Endothelial cell of umbilical vein (primary cell): ENCODE results near the gene TOM1L2. TPM values are rescaled to one million over a fixed set of nuclear protein-coding genes. Genes with fewer than 3 reads are reported as not detected.

Experiments used
- BruUV-seq: library from RNA; stranded (reverse); fragments of 400-500 nt; replicated peaks from 2 replicates; lab custom pipeline; 2021; lab: Mats Ljungman, UMichigan
- CTCF ChIA-PET: fragments of 300-600, 350-600 bp; sonication (Branson Sonifier 250); formaldehyde crosslinking; loops from one replicate; lab custom pipeline; 2021; ENCODE audit warnings: antibody characterized with exemption, inconsistent platforms; lab: Charles Lee
- POLR2A ChIA-PET: fragments of 300-600, 350-600 bp; sonication (Branson Sonifier 250); formaldehyde crosslinking; loops from one replicate; lab custom pipeline; 2021; ENCODE audit warnings: antibody characterized with exemption, inconsistent platforms; lab: Charles Lee
- DNase-seq: peaks from one replicate; pipeline ENCODE4 v3.0.0-alpha.2; 2011; ENCODE audit warnings: low read depth, low spot score
- FAIRE-seq: peaks from 2 replicates; lab custom pipeline; 2011; peaks lifted over from hg19 to GRCh38; lab: Jason Lieb, UNC
- H2AFZ ChIP-seq: 2 replicates; pipeline ENCODE4 v1.6.0; 2012; ENCODE audit warnings: low read depth, low read length, control low read depth, inconsistent platforms
- H3K27ac ChIP-seq: 2 replicates; pipeline ENCODE4 v1.5.1; 2011; ENCODE audit warnings: low read depth, mild to moderate bottlenecking, control low read depth, low read length, moderate library complexity; ENCODE audit not compliant: insufficient read depth
- H3K27me3 ChIP-seq, 2 experiments: 2 replicates each; pipeline versions ENCODE4 v1.6.0 to v1.6.1; 2011; ENCODE audit warnings: low read length in 2 of 2, mixed read lengths in 1 of 2; ENCODE audit not compliant: control insufficient read depth in 2 of 2, insufficient read depth in 2 of 2
- H3K36me3 ChIP-seq, 2 experiments: 2 replicates in 1 of 2; 3 replicates in 1 of 2; pipeline ENCODE4 v1.5.1; 2011; ENCODE audit warnings: low read length in 2 of 2, mild to moderate bottlenecking in 1 of 2, moderate library complexity in 1 of 2; ENCODE audit not compliant: control insufficient read depth in 2 of 2, insufficient read depth in 2 of 2; ENCODE audit errors: extremely low read depth in 1 of 2
- H3K4me1 ChIP-seq: 3 replicates; pipeline ENCODE4 v1.5.1; 2011; ENCODE audit warnings: mild to moderate bottlenecking, low read length; ENCODE audit not compliant: control insufficient read depth, insufficient read depth; ENCODE audit errors: extremely low read depth
- H3K4me2 ChIP-seq: 2 replicates; pipeline ENCODE4 v1.6.1; 2011; ENCODE audit warnings: low read length, control low read depth, mixed read lengths; ENCODE audit not compliant: insufficient read depth
- H3K4me3 ChIP-seq, 3 experiments: fragments of 200-600 bp in 1 of 3; sonication (generic), shearing (Covaris generic) in 1 of 3; replicated peaks in 1 of 3; 2 replicates each; pipeline ENCODE4 v1.5.1; 2011 to 2016; ENCODE audit warnings: control low read depth in 3 of 3, low read length in 3 of 3, mild to moderate bottlenecking in 2 of 3, inconsistent platforms in 1 of 3, low read depth in 1 of 3, moderate library complexity in 1 of 3; ENCODE audit not compliant: insufficient read depth in 1 of 3
- H3K79me2 ChIP-seq: 2 replicates; pipeline ENCODE4 v1.6.0; 2012; ENCODE audit warnings: low read length, inconsistent platforms; ENCODE audit not compliant: control insufficient read depth, insufficient read depth
- H3K9ac ChIP-seq: replicated peaks from 2 replicates; pipeline ENCODE3; 2011; ENCODE audit warnings: low read length, control low read depth; ENCODE audit not compliant: insufficient read depth; ENCODE audit errors: extremely low read depth
- H3K9me1 ChIP-seq: replicated peaks from 3 replicates; pipeline ENCODE4 v1.6.0; 2011; ENCODE audit warnings: mild to moderate bottlenecking, low read length; ENCODE audit not compliant: control insufficient read depth, insufficient read depth; ENCODE audit errors: extremely low read depth
- H3K9me3 ChIP-seq: replicated peaks from 2 replicates; pipeline ENCODE4 v1.5.1; 2012; ENCODE audit warnings: low read length, inconsistent platforms; ENCODE audit not compliant: control insufficient read depth, insufficient read depth
- H4K20me1 ChIP-seq: replicated peaks from 2 replicates; pipeline ENCODE3; 2011; ENCODE audit warnings: mild to moderate bottlenecking, low read length; ENCODE audit not compliant: control insufficient read depth, insufficient read depth; ENCODE audit errors: extremely low read depth
- CTCF ChIP-seq, 2 donors: IDR thresholded peaks; 1 replicate in 1 of 2; 2 replicates in 1 of 2; pipeline ENCODE4 v1.5.1; 2011; ENCODE audit warnings: low read length in 2 of 2, mild to moderate bottlenecking in 2 of 2, moderate library complexity in 2 of 2, control low read depth in 1 of 2, inconsistent platforms in 1 of 2, low read depth in 1 of 2; ENCODE audit not compliant: insufficient read depth in 1 of 2; ENCODE audit errors: extremely low read depth in 1 of 2
- EZH2 ChIP-seq: IDR thresholded peaks from 2 replicates; pipeline ENCODE4 v1.6.1; 2012; ENCODE audit warnings: borderline replicate concordance, low read depth, mild to moderate bottlenecking, moderate library complexity, low read length, inconsistent platforms; ENCODE audit not compliant: severe bottlenecking
- FOS ChIP-seq: IDR thresholded peaks from 2 replicates; pipeline ENCODE4 v1.6.1; 2011; ENCODE audit warnings: mild to moderate bottlenecking, low read length, moderate library complexity, borderline replicate concordance; ENCODE audit not compliant: insufficient read depth
- GATA2 ChIP-seq: IDR thresholded peaks from 2 replicates; pipeline ENCODE4 v1.7.0; 2011; ENCODE audit warnings: low read depth, mild to moderate bottlenecking, moderate library complexity, mixed read lengths, low read length; ENCODE audit not compliant: insufficient read length, insufficient read depth
- JUN ChIP-seq: IDR thresholded peaks from 2 replicates; pipeline ENCODE4 v1.6.1; 2011; ENCODE audit warnings: borderline replicate concordance, low read depth; ENCODE audit not compliant: insufficient read length, insufficient read depth
- MAX ChIP-seq: IDR thresholded peaks from 2 replicates; pipeline ENCODE4 v1.6.1; 2011; ENCODE audit not compliant: insufficient read depth, insufficient read length
- MYC ChIP-seq: IDR thresholded peaks from one replicate; pipeline ENCODE4 v1.6.1; 2011; ENCODE audit warnings: mild to moderate bottlenecking, low read depth, low read length
- POLR2A ChIP-seq: IDR thresholded peaks from 2 replicates; pipeline ENCODE4 v1.6.1; 2012; ENCODE audit warnings: low read depth, mild to moderate bottlenecking, control low read depth, low read length
- POLR2AphosphoS5 ChIP-seq: IDR thresholded peaks from 2 replicates; pipeline ENCODE4 v1.6.1; 2012; ENCODE audit warnings: low read depth, mild to moderate bottlenecking, control low read depth, low read length, moderate library complexity; ENCODE audit not compliant: insufficient read depth
- dilution Hi-C: fragments of 300-500 bp; cut with MboI; formaldehyde crosslinking; loops from one replicate; pipeline ENCODE4 v1.15.0; 2019; ENCODE audit warnings: low sequenced_read_pairs; ENCODE audit not compliant: extremely low pct_ligation_motif_present
- intact Hi-C: fragments of 100-400 bp; cut with micrococcal nuclease; formaldehyde crosslinking; loops from one replicate; pipeline ENCODE4 v1.10.0; 2022
- polyA plus RNA-seq, 4 experiments: library from polyadenylated mRNA; depleted of rRNA in 3 of 4; stranded (reverse) in 3 of 4; unstranded in 1 of 4; fragments of >200 nt; gene quantifications; 2 replicates each; pipeline versions ENCODE4 v1.2.1 to v1.2.3, GENCODE V29; 2011 to 2012; ENCODE audit warnings: missing spikeins in 1 of 4
- total RNA-seq: library from RNA; stranded (reverse); gene quantifications from 2 replicates; pipeline ENCODE4 v1.2.3, GENCODE V29; 2021

Gene TOM1L2
- total and polyA plus RNA-seq, 2 donors (not counting 3 experiments of a cell fraction or from before 2014, with no cell fraction given): 31.7 to 37.6 TPM

- no peak for FAIRE-seq
- H3K79me2 ChIP-seq: peaks cover 25% of the 10 kb centered on the region
- ChIA-PET CTCF (interaction anchor here (2.0 to 2.9 kb wide), 2 partner anchors 41 to 100 kb away, joined by 9 to 11 read pairs; no protein-coding TSS in a partner anchor), POLR2A (no interaction called here)
- H3K4me3 ChIP-seq: no peak overlapping the region
- H3K9ac ChIP-seq: no peak overlapping the region
- H3K27me3 ChIP-seq: no peaks in the 10 kb centered on the region
- no peak for DNase-seq
- H3K36me3 ChIP-seq: peaks cover 12 to 27% of the 10 kb centered on the region in 2 experiments
- no peak overlapping the region for H3K27ac ChIP-seq
- no peaks in the 10 kb centered on the region for H3K9me3 ChIP-seq
- H2AFZ ChIP-seq: no peak overlapping the region
- no peaks in the 10 kb centered on the region for H4K20me1 ChIP-seq
- H3K9me1 ChIP-seq: no peaks in the 10 kb centered on the region
- TF ChIP-seq CTCF (IDR thresholded peaks at IDR 0.05; ENCODE audit: extremely low read depth in 1 of 2, insufficient read depth in 1 of 2, low read depth in 1 of 2, low read length in 2 of 2) (no peak), POLR2AphosphoS5 (no peak), JUN (no peak), MAX (no peak), GATA2 (no peak), POLR2A (no peak), MYC (no peak), EZH2 (no peak), FOS (no peak)
- no TSS peak for BruUV-seq
- intact Hi-C loops (loop anchor here (5.0 kb wide), 1 partner anchor 612 kb away; the partner anchor contains the start of gene PLD6), dilution Hi-C loops (no loop called here)
- H3K4me2 ChIP-seq: no peak overlapping the region
- peaks cover 20% of the 10 kb centered on the region for H3K4me1 ChIP-seq
Observed at GRCh38 chr17:17819111-17819510, 153.1 kb downstream of the TOM1L2 start.
